GM23338 (cell line): ENCODE measurements around the gene CRYBG2. TPM values are rescaled to one million over a fixed set of nuclear protein-coding genes. Genes with fewer than 3 reads are reported as not detected.

Source experiments
- ATAC-seq: fragments of 200-7000 bp; cut with Tn5 transposase; 3 replicates; pipeline ENCODE4 v1.9.1; 2020
- DNase-seq: peaks from one replicate; pipeline ENCODE4 v3.0.0-alpha.2; 2015; ENCODE audit warnings: low spot score
- H2AFZ ChIP-seq: fragments of 200-600 bp; sonication (generic); 2 replicates; pipeline ENCODE4 v1.8.0; 2016; ENCODE audit warnings: antibody characterized with exemption, mild to moderate bottlenecking, moderate library complexity
- H3F3A ChIP-seq: fragments of 200-600 bp; sonication (generic); replicated peaks from 2 replicates; pipeline ENCODE4 v1.8.0; 2017; ENCODE audit warnings: antibody characterized with exemption, mixed run types, low read depth
- H3K27ac ChIP-seq: fragments of 200-600 bp; sonication (generic); 2 replicates; pipeline ENCODE4 v1.6.1; 2016; ENCODE audit warnings: low read depth
- H3K27me3 ChIP-seq: fragments of 200-600 bp; sonication (generic); 2 replicates; pipeline ENCODE4 v1.8.0; 2016; ENCODE audit warnings: mild to moderate bottlenecking, mixed run types, moderate library complexity; ENCODE audit not compliant: insufficient read depth
- H3K36me3 ChIP-seq: fragments of 200-600 bp; sonication (generic); 2 replicates; pipeline ENCODE4 v1.8.0; 2016; ENCODE audit warnings: mild to moderate bottlenecking; ENCODE audit not compliant: insufficient read depth
- H3K4me1 ChIP-seq: fragments of 200-600 bp; sonication (generic); 2 replicates; pipeline ENCODE4 v1.8.0; 2016; ENCODE audit warnings: mild to moderate bottlenecking, moderate library complexity; ENCODE audit not compliant: insufficient read depth
- H3K4me2 ChIP-seq: fragments of 200-600 bp; sonication (generic); 2 replicates; pipeline ENCODE4 v1.7.1; 2017; ENCODE audit warnings: mixed run types
- H3K4me3 ChIP-seq: fragments of 200-600 bp; sonication (generic); 2 replicates; pipeline ENCODE4 v1.6.1; 2016; ENCODE audit warnings: mixed run types
- H3K79me2 ChIP-seq: fragments of 200-600 bp; sonication (generic); replicated peaks from 2 replicates; pipeline ENCODE4 v1.8.0; 2017; ENCODE audit warnings: mild to moderate bottlenecking; ENCODE audit not compliant: insufficient read depth
- H3K9me2 ChIP-seq: fragments of 200-600 bp; sonication (generic); 2 replicates; pipeline ENCODE4 v1.8.0; 2017; ENCODE audit not compliant: insufficient read depth
- H4K20me1 ChIP-seq: fragments of 200-600 bp; sonication (generic); replicated peaks from 2 replicates; pipeline ENCODE4 v1.8.0; 2017; ENCODE audit warnings: mild to moderate bottlenecking; ENCODE audit not compliant: insufficient read depth
- H3K27ac Mint-ChIP-seq: 2 replicates; pipeline ENCODE4 v1.8.0; 2020; ENCODE audit warnings: inconsistent platforms, mild to moderate bottlenecking, moderate library complexity, mixed read lengths
- H3K27me3 Mint-ChIP-seq: 3 replicates; pipeline ENCODE4 v1.8.0; 2022; ENCODE audit warnings: low read depth, mild to moderate bottlenecking, moderate library complexity, mixed read lengths, inconsistent platforms; ENCODE audit not compliant: insufficient read depth, poor library complexity
- H3K36me3 Mint-ChIP-seq: 3 replicates; pipeline ENCODE4 v1.8.0; 2021; ENCODE audit warnings: low read depth, mild to moderate bottlenecking, inconsistent platforms, moderate library complexity, mixed read lengths
- H3K4me1 Mint-ChIP-seq: 3 replicates; pipeline ENCODE4 v1.8.0; 2020; ENCODE audit warnings: mild to moderate bottlenecking, inconsistent platforms, mixed read lengths
- H3K4me3 Mint-ChIP-seq: 3 replicates; pipeline ENCODE4 v1.8.0; 2021; ENCODE audit warnings: moderate library complexity, mild to moderate bottlenecking, inconsistent platforms, mixed read lengths
- H3K9me3 Mint-ChIP-seq: 3 replicates; pipeline ENCODE4 v1.8.0; 2020; ENCODE audit warnings: moderate library complexity, mild to moderate bottlenecking, inconsistent platforms, mixed read lengths
- CREB1 ChIP-seq: fragments of 250-450 bp; sonication (Bioruptor Pico); IDR thresholded peaks from 2 replicates; pipeline ENCODE4 v1.5.0; 2020; ENCODE audit warnings: low read depth, mild to moderate bottlenecking, moderate library complexity
- EZH2phosphoT487 ChIP-seq: fragments of 200-600 bp; sonication (generic); IDR thresholded peaks from one replicate; pipeline ENCODE4 v1.8.1; 2018; ENCODE audit warnings: antibody characterized with exemption; ENCODE audit not compliant: unreplicated experiment
- NANOG ChIP-seq: IDR thresholded peaks from 2 replicates; pipeline ENCODE4 v1.6.1; 2016; ENCODE audit warnings: antibody characterized with exemption, borderline replicate concordance
- POLR2AphosphoS5 ChIP-seq: IDR thresholded peaks from 2 replicates; pipeline ENCODE4 v1.6.1; 2016; ENCODE audit warnings: antibody characterized with exemption, low read depth
- STAT1 ChIP-seq: IDR thresholded peaks from one replicate; pipeline ENCODE4 v1.6.1; 2016; ENCODE audit warnings: antibody characterized with exemption; ENCODE audit not compliant: unreplicated experiment
- ZNF331 ChIP-seq: fragments of 250-450 bp; sonication (Bioruptor Pico); IDR thresholded peaks from 2 replicates; pipeline ENCODE4 v1.5.0; 2020; ENCODE audit warnings: low read depth, mild to moderate bottlenecking, moderate library complexity
- polyA plus RNA-seq: library from polyadenylated mRNA; unstranded; fragments of >200 nt; fragmentation: Nextera tagmentation; extraction: Ambion mirVana; gene quantifications from 2 replicates; pipeline ENCODE4 v1.2.1, GENCODE V29; 2016
- total RNA-seq: library from RNA; depleted of rRNA; stranded (reverse); fragments of >200 nt; shearing (Covaris generic); gene quantifications from 2 replicates; pipeline ENCODE4 v1.2.3, GENCODE V29; 2014
- TF ChIP-seq, protein P1 (sequence below): fragments of 250-450 bp; sonication (Bioruptor Pico); IDR thresholded peaks from 2 replicates; pipeline ENCODE4 v1.5.0; 2020; ENCODE audit warnings: mild to moderate bottlenecking, moderate library complexity
- TF ChIP-seq, protein P2 (sequence below): IDR thresholded peaks from 2 replicates; pipeline ENCODE4 v1.6.1; 2016; ENCODE audit warnings: antibody characterized with exemption
- TF ChIP-seq, protein P3 (sequence below): IDR thresholded peaks from one replicate; pipeline ENCODE4 v1.6.1; 2018; ENCODE audit warnings: antibody characterized with exemption; ENCODE audit not compliant: unreplicated experiment
- TF ChIP-seq, protein P4 (sequence below), 2 experiments: fragments of 200-600 bp in 1 of 2; sonication (generic) in 1 of 2; conservative IDR thresholded peaks; 2 replicates each; pipeline versions ENCODE4 v1.5.1 to v1.6.1; 2016 to 2017; ENCODE audit warnings: antibody characterized with exemption in 2 of 2, low read depth in 2 of 2, mild to moderate bottlenecking in 2 of 2, moderate library complexity in 1 of 2

CRYBG2 gene
- total and polyA plus RNA-seq, 2 experiments from 2014 or later: 17.6 to 18.4 TPM

DNA sequence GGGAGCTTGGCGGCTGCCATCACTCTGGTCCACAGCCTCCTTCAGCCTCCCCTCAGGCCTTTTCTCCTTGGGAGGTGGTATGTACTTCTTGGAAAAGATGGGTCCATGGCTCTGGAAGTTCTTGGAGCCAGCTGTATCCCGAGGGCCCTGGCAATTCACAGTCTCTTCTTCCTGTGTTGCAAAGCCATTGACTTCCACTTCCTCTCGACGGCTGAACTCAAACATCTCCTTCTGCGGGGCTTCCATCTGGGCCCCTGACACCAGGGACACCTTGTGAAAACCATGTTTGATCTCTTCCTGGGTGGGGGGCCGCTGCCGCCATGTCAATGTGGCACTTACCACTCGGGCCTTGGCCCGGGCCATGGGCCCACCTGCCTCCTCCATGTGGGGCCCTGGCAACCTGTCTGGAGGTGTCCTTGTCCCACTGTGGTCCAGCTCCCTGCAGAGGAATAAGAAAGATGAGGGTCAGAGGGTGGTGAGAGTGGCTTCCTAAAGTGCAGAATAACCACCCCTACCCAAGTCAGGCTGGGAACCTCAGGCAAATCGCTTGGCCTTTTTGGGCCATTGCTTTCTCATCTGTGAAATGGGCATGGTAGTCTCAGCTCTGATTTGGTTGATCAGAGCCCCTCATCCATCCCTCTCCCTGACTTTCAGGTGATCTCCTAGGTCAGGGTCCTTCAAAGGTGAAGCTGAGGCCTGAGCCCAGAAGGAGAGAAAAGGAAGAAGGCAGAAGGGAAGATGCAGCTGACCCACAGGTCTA is 7.5 kb downstream of the CRYBG2 start (continued):
- TF ChIP-seq, protein P1, sequence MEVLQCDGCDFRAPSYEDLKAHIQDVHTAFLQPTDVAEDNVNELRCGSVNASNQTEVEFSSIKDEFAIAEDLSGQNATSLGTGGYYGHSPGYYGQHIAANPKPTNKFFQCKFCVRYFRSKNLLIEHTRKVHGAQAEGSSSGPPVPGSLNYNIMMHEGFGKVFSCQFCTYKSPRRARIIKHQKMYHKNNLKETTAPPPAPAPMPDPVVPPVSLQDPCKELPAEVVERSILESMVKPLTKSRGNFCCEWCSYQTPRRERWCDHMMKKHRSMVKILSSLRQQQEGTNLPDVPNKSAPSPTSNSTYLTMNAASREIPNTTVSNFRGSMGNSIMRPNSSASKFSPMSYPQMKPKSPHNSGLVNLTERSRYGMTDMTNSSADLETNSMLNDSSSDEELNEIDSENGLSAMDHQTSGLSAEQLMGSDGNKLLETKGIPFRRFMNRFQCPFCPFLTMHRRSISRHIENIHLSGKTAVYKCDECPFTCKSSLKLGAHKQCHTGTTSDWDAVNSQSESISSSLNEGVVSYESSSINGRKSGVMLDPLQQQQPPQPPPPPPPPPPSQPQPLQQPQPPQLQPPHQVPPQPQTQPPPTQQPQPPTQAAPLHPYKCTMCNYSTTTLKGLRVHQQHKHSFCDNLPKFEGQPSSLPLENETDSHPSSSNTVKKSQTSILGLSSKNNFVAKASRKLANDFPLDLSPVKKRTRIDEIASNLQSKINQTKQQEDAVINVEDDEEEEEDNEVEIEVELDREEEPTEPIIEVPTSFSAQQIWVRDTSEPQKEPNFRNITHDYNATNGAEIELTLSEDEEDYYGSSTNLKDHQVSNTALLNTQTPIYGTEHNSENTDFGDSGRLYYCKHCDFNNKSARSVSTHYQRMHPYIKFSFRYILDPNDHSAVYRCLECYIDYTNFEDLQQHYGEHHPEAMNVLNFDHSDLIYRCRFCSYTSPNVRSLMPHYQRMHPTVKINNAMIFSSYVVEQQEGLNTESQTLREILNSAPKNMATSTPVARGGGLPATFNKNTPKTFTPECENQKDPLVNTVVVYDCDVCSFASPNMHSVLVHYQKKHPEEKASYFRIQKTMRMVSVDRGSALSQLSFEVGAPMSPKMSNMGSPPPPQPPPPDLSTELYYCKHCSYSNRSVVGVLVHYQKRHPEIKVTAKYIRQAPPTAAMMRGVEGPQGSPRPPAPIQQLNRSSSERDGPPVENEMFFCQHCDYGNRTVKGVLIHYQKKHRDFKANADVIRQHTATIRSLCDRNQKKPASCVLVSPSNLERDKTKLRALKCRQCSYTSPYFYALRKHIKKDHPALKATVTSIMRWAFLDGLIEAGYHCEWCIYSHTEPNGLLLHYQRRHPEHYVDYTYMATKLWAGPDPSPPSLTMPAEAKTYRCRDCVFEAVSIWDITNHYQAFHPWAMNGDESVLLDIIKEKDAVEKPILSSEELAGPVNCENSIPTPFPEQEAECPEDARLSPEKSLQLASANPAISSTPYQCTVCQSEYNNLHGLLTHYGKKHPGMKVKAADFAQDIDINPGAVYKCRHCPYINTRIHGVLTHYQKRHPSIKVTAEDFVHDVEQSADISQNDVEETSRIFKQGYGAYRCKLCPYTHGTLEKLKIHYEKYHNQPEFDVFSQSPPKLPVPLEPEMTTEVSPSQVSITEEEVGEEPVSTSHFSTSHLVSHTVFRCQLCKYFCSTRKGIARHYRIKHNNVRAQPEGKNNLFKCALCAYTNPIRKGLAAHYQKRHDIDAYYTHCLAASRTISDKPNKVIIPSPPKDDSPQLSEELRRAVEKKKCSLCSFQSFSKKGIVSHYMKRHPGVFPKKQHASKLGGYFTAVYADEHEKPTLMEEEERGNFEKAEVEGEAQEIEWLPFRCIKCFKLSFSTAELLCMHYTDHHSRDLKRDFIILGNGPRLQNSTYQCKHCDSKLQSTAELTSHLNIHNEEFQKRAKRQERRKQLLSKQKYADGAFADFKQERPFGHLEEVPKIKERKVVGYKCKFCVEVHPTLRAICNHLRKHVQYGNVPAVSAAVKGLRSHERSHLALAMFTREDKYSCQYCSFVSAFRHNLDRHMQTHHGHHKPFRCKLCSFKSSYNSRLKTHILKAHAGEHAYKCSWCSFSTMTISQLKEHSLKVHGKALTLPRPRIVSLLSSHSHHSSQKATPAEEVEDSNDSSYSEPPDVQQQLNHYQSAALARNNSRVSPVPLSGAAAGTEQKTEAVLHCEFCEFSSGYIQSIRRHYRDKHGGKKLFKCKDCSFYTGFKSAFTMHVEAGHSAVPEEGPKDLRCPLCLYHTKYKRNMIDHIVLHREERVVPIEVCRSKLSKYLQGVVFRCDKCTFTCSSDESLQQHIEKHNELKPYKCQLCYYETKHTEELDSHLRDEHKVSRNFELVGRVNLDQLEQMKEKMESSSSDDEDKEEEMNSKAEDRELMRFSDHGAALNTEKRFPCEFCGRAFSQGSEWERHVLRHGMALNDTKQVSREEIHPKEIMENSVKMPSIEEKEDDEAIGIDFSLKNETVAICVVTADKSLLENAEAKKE (CRISPR knock-in tag): no peak
- TF ChIP-seq, protein P2, sequence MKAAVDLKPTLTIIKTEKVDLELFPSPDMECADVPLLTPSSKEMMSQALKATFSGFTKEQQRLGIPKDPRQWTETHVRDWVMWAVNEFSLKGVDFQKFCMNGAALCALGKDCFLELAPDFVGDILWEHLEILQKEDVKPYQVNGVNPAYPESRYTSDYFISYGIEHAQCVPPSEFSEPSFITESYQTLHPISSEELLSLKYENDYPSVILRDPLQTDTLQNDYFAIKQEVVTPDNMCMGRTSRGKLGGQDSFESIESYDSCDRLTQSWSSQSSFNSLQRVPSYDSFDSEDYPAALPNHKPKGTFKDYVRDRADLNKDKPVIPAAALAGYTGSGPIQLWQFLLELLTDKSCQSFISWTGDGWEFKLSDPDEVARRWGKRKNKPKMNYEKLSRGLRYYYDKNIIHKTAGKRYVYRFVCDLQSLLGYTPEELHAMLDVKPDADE: no peak
- TF ChIP-seq POLR2AphosphoS5: no peak

DNA sequence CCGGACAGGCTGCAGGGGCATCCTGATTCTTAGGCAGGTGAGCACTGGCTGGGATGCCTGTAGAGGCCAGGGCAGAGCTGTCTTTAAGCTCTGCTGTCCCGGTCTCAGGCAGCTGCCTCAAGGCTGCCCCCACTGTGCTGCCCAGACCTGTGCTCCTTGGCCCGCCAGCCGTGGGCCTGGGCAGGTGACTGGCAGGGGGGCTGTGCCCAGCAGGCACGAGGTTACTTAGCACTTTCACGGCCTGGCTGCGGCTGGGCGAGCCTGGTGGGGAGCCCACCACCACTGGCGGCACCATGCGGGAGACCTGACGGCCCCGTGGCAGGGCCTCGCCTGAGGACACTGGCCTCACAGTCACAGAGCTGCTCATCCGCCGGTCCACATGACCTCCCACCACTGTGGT is 8.2 kb downstream of the CRYBG2 start:
- Mint-ChIP-seq H3K27me3 (peaks cover 20% of the 10 kb centered on the region), H3K36me3 (no peaks in the 10 kb centered on the region), H3K4me3 (no peak overlapping the region), H3K27ac (no peak overlapping the region), H3K4me1 (peaks cover 12% of the 10 kb centered on the region), H3K9me3 (no peaks in the 10 kb centered on the region)
- Histone ChIP-seq H3K36me3 (no peaks in the 10 kb centered on the region), H3K27me3 (no peaks in the 10 kb centered on the region), H3K9me2 (no peaks in the 10 kb centered on the region), H3K4me2 (no peak overlapping the region), H3K4me3 (no peak overlapping the region), H2AFZ (no peak overlapping the region), H3K4me1 (peaks cover 9% of the 10 kb centered on the region), H3K27ac (no peak overlapping the region), H3K79me2 (no peaks in the 10 kb centered on the region), H4K20me1 (no peaks in the 10 kb centered on the region), H3F3A (no peaks in the 10 kb centered on the region)
- DNase-seq (no peak), ATAC-seq (peak; percentile 47; the same call in 2 of the 3 replicates)
- no peak for TF ChIP-seq CREB1 (CRISPR knock-in tag)
- TF ChIP-seq, protein P2: no peak
- TF ChIP-seq EZH2phosphoT487: no peak
- no peak for TF ChIP-seq POLR2AphosphoS5
- TF ChIP-seq STAT1: no peak
- no peak for TF ChIP-seq ZNF331 (CRISPR knock-in tag)
- TF ChIP-seq, protein P3, sequence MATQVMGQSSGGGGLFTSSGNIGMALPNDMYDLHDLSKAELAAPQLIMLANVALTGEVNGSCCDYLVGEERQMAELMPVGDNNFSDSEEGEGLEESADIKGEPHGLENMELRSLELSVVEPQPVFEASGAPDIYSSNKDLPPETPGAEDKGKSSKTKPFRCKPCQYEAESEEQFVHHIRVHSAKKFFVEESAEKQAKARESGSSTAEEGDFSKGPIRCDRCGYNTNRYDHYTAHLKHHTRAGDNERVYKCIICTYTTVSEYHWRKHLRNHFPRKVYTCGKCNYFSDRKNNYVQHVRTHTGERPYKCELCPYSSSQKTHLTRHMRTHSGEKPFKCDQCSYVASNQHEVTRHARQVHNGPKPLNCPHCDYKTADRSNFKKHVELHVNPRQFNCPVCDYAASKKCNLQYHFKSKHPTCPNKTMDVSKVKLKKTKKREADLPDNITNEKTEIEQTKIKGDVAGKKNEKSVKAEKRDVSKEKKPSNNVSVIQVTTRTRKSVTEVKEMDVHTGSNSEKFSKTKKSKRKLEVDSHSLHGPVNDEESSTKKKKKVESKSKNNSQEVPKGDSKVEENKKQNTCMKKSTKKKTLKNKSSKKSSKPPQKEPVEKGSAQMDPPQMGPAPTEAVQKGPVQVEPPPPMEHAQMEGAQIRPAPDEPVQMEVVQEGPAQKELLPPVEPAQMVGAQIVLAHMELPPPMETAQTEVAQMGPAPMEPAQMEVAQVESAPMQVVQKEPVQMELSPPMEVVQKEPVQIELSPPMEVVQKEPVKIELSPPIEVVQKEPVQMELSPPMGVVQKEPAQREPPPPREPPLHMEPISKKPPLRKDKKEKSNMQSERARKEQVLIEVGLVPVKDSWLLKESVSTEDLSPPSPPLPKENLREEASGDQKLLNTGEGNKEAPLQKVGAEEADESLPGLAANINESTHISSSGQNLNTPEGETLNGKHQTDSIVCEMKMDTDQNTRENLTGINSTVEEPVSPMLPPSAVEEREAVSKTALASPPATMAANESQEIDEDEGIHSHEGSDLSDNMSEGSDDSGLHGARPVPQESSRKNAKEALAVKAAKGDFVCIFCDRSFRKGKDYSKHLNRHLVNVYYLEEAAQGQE: no peak
- no peak for TF ChIP-seq NANOG
- TF ChIP-seq, protein P4, sequence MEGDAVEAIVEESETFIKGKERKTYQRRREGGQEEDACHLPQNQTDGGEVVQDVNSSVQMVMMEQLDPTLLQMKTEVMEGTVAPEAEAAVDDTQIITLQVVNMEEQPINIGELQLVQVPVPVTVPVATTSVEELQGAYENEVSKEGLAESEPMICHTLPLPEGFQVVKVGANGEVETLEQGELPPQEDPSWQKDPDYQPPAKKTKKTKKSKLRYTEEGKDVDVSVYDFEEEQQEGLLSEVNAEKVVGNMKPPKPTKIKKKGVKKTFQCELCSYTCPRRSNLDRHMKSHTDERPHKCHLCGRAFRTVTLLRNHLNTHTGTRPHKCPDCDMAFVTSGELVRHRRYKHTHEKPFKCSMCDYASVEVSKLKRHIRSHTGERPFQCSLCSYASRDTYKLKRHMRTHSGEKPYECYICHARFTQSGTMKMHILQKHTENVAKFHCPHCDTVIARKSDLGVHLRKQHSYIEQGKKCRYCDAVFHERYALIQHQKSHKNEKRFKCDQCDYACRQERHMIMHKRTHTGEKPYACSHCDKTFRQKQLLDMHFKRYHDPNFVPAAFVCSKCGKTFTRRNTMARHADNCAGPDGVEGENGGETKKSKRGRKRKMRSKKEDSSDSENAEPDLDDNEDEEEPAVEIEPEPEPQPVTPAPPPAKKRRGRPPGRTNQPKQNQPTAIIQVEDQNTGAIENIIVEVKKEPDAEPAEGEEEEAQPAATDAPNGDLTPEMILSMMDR (conservative IDR thresholded peaks at IDR 0.05; ENCODE audit: low read depth in 2 of 2): no peak
